ENCODE data around the gene PPARA.

Gene PPARA

DNA sequence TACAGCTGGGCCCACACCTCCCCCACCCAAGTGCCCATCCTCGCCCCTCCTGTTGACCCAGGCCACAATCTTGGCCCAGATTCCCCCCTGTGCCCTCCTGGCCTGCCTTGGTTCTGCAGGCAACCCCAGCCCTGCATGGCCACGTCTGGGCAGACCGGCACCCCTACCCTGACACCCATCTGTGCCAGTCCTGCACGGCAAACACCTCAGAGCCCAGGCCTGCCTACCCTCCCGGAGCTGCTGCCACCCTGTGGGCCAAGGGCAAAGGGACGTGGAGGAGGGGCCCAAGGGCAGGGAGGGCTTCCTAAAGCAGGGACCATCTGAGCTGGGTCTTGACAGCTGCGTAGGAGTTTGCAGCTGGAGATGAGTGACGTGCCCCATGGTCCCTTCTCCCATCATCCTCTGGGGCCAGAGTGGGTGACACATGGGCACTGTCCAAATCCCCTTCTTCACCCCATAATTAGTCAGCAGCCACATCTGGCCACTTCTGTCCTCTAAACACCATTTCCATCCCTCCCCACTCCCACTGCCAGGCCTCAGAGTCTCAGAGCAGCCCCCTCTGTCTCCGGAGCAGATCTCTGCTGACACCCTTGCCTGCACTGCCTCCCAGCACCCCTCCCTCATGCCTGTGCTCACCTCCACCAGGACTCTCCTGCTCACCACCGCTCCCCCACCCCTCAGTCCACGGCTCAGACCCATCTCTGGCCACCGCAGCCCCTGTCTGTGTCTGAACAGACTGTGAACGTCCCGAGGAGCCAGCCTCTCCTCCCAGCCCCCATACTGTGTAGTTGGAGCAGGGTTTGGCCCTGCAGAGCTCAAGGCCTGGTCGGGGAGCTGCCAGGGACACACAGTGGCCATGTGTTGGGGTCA is 35.6 kb upstream of the PPARA start:
- DNase-seq, result no peak

- DNase-seq, result no peak
Measured at GRCh38 chr22:46115388-46115678, 35.0 kb upstream of the PPARA start.

- DNase-seq, result no peak
Measured at GRCh38 chr22:46115755-46116490, 34.4 kb upstream of the PPARA start.

GRCh38 chr22:46116491-46116958 is 33.8 kb upstream of the PPARA start:
- peak; percentile 79 for DNase-seq

DNA sequence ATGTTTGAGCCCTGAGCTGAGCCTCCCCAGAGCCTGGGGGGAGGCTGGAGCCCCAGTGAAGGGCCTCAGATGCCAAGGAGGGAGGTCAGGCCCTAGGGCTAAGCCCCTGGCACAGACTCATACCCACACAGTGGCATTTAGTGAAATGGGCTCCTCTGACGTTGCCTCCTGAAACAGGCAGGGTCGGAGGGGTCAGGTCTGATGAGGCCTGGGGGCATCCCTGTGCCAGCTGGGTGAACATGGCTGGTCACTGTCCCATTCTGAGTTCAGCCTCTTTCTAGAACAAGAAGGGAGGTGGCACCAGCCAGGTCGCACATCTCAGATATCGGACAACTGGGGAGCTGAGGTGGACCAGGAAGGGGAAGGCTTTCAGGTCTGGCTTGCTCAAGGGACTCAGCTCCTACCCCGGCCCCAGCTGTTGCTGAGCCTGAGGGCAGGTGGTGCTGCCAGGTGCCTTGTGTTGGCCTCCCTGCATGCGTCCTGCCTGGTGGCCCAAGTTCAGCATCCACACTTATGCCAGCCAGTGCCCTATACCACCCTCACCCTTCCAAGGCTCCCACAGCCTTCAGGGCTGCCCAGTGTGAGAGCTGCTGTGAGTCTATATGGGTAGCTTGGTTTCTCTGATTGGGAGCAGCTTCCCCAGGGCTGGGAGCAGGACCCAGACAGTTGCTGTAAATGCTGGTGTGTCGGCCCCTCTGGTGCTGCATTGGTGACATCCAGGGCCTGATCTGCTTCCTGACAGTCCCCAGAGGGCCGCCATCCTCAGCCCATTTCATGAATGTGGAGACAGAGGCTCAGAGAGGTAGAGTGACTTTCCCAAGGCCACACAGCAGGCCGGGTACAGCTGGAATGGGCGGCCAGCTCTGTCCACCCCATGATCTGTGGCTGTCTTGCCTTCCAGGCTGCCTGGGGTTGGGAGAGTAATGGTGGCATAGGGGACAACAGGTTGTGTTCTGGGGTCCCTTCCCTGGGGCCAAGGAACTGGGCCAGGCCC is 32.8 kb upstream of the PPARA start:
- DNase-seq, result no peak

- DNase-seq, result no peak
Measured at GRCh38 chr22:46119093-46119728, 31.1 kb upstream of the PPARA start.

DNA sequence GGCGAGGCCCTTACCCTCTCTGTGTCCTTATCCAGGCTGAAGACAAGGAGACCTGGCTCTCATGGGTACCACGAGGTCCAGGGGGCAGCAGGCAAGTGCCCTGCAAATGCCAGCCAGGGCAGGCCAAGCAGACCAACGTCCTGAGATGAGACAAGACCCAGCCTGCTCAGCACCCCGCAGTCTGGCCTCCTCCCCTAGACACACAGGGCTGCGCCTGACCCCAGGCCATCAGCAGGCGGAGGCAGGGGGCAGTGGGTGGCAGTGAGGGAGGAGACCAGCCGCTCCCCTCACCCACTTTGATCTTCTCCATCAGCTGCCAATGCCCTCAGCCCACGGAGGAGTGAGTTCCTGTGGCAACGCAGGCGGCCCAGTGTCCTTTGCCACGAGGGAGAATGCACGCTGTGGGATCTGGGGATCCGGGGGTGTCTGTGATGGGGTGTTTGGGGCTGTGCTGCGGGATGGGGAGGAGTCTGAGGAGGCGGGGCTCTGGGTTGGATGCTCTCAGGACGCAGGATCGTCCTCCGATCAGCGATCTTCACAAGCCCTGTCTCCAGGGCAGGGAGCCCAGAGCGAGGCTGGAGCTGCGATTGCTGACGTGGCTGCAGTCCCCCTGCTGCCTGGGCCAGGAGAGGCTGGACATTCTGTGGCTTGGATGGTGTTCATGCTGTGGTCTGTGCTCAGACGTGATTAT is 30.5 kb upstream of the PPARA start:
- DNase-seq, result peak; percentile 73

DNA sequence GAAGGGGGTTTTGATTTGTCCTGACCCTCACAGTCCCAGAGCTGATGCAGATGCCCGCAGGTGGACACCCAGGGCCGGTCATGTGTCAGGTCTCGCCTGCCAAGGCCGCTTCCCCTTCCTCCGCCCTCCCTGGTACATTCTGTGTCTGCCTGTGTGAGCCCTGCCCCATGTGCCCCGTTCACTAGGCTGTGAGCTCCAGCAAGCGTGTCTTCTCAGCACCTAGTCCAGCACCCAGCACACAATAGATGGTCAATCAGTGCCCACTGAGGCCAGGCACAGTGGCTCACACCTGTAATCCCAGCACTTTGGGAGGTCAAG is 29.9 kb upstream of the PPARA start:
- DNase-seq, result no peak

GRCh38 chr22:46121079-46121478 is 29.2 kb upstream of the PPARA start:
- DNase-seq, result no peak

DNA sequence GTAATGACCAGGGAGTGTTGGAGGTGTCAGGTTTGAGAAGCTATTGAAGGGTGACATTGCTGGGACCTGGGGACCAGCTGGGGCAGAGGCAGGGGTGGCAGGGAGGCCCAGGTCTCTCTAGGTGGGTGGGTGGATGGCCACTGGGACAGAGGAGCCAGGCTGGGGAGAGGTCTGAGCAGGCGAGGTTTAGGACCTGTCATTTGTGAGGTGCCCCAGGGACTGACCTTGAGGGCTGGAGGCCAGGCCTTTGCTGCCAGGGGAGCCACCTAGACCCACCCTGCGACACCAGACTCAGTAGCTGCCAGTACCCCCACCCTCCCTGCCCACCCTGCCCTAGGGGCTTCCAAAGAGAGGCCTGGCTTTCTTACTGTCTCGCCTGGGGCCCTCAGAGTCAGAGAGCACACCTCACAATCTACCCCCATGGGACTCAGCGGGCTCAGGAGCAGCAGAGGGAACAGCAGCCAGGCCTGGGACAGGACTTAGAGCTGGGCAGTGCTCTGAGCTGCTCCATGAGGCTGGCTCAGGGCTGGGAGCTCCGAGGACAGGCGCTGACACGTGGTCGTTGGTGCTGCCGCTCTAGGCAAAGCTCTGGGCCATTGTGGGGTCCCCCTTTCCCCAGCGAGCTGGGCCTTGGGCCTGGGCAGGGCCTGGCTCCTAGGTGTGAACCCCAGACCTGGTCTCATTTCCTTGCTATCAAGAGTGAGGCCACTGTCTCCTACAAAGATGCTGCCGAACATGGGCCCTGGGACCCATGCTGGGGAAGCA is 28.6 kb upstream of the PPARA start:
- DNase-seq, result no peak

- peak; percentile 58 for DNase-seq
Measured at GRCh38 chr22:46122511-46122971, 27.8 kb upstream of the PPARA start.

DNA sequence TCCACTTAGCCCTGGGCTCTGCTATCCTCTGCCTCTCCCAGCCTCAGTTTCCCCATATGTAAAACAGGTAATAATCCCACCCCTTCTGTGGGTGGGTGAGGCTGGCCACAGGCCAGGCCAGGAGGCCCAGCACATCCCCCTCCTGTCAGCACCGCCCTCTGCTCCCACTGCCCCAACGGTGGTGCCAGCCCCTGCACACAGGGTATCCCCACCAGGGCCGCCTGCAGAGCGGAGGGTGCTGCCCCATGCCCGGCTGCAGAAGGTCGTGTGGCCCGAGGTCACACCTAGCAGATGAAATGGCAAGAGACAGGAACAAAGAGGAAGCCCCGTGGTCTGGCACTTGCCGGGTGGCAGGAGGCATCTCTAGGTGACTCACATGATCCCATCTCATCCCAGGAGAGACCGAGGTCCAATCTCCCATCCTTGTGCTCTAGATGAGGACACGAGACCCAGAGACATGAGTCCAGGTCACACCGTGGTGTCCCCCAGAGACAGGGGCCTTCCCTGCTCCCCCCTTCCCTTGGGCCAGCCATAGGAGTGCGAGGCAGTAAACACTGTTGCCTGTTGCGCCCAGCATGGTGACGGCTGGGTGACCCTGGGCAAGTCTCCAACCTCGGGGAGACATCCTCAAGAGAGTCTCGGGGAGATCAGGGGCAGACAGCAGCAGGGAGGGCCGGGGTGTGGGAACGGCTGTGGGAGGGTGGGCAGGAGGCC is 27.2 kb upstream of the PPARA start:
- no peak for DNase-seq

- DNase-seq, result no peak
Measured at GRCh38 chr22:46123694-46124382, 26.5 kb upstream of the PPARA start.

GRCh38 chr22:46124383-46125144 is 25.8 kb upstream of the PPARA start:
- no peak for DNase-seq

GRCh38 chr22:46125311-46125710 is 25.0 kb upstream of the PPARA start:
- no peak for DNase-seq

DNA sequence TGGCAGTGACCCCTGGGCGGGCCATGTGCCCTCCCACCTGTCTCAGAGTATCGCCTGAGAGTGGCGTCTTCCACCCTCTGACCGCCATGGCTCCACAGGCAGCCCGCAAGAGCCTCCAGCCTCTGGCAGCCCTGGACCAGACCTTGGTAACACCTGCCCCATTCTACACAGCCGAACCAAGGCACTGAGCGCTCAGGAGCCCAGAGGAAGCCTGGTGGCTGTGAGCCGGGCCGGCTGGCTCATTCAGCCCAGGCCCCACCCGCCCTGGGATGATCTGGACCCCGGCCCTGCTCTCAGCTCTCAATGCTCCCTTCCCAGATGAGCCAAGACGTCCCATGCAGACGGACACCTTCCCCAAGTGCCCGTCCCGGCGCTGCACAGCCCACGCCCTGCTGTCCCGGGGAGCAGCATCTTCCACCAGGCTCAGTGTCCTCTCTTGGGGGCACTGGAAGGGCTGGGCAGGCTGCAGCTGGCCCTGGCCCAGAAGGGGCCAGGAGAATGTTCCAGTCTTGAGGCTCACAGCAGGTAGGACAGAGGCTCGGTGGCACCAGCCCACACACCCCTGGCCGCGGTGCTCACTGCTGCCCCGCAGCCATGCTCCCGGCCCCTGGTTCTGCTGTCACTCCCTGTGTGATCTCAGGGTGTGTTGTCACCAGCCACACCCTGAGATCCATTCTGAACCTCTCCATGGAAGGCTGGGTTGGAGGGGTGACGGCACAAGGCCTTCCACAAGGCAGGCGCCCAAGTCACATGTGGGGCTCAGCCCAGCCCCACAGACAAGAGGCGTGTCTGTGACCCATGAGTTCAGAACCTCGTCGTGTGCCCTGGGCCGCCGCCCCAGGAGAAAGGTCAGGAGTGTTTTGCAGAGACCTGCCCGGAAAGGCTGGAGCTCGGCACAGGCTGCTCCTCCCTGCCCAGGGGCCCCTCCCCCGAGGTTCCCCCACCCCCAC is 24.2 kb upstream of the PPARA start:
- no peak for DNase-seq

GRCh38 chr22:46126853-46127385 is 23.4 kb upstream of the PPARA start:
- no peak for DNase-seq

Data from fibroblast of skin of abdomen (primary cell).